ENCODE measurements around the gene RNF113B. TPM values are rescaled to one million over a fixed set of nuclear protein-coding genes. Genes with fewer than 3 reads are reported as not detected.

Gene RNF113B
- total RNA-seq, 2 experiments from 2014 or later, result not detected

- H3K36me3 Mint-ChIP-seq (ENCODE audit: low read depth), result no peaks in the 10 kb centered on the region
- ATAC-seq (no peak), DNase-seq (no peak)
- no peak overlapping the region for H3K4me3 Mint-ChIP-seq
- peaks cover 23% of the 10 kb centered on the region for H3K27me3 Mint-ChIP-seq
- no peak overlapping the region for H3K27ac Mint-ChIP-seq
- CTCF ChIA-PET, result no interaction called here
- no peak for TF ChIP-seq CTCF (IDR thresholded peaks at IDR 0.05)
- intact Hi-C loops (cut with micrococcal nuclease), result no loop called here
- H3K4me1 Mint-ChIP-seq (ENCODE audit: low read depth), result no peaks in the 10 kb centered on the region
- POLR2A ChIA-PET, result no interaction called here
- H3K9me3 Mint-ChIP-seq, result no peaks in the 10 kb centered on the region
Observed at GRCh38 chr13:98150832-98151479, 26.1 kb downstream of the RNF113B start.

DNA sequence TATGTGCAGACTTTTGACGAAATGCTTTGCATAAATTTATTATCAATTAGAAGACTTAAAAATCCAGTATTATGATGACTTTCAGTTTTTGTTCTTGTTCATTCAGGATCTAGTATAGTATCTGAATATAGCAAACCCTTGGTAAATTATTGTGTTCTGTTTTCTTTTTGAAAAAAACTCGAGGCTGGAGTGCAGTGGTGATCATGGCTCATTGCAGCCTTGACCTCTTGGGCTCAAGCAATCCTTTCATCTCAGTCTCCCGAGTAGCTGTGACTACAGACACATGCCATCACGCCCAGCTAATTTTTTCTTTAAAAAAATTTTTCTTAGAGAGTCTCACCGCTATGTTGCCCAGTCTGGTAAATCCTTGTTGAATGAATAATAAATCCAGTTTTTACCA lies 29.5 kb downstream of the RNF113B start:
- H3K27ac Mint-ChIP-seq, result no peak overlapping the region
- ChIA-PET CTCF (interaction anchor here (1.0 kb wide), 1 partner anchor 10 kb away, joined by 3 read pairs; no protein-coding TSS in a partner anchor), POLR2A (interaction anchor here (0.5 kb wide), 1 partner anchor 187 kb away, joined by 3 read pairs; no protein-coding TSS in a partner anchor)
- peaks cover 3% of the 10 kb centered on the region for H3K4me1 Mint-ChIP-seq (ENCODE audit: low read depth)
- no peak for TF ChIP-seq CTCF (IDR thresholded peaks at IDR 0.05)
- ATAC-seq (no peak), DNase-seq (no peak)
- H3K4me3 Mint-ChIP-seq, result no peak overlapping the region
- no peaks in the 10 kb centered on the region for H3K9me3 Mint-ChIP-seq
- intact Hi-C loops (cut with micrococcal nuclease), result no loop called here
- no peaks in the 10 kb centered on the region for H3K36me3 Mint-ChIP-seq (ENCODE audit: low read depth)
- H3K27me3 Mint-ChIP-seq, result peaks cover 41% of the 10 kb centered on the region

GRCh38 chr13:98144801-98145350 lies 32.2 kb downstream of the RNF113B start:
- ChIA-PET CTCF (no interaction called here), POLR2A (no interaction called here)
- H3K36me3 Mint-ChIP-seq (ENCODE audit: low read depth), result no peaks in the 10 kb centered on the region
- no peak for ATAC-seq
- H3K27me3 Mint-ChIP-seq, result peaks cover 47% of the 10 kb centered on the region
- no peak overlapping the region for H3K4me3 Mint-ChIP-seq
- no peak for TF ChIP-seq CTCF (IDR thresholded peaks at IDR 0.05)
- peaks cover 3% of the 10 kb centered on the region for H3K4me1 Mint-ChIP-seq (ENCODE audit: low read depth)
- intact Hi-C loops (cut with micrococcal nuclease), result no loop called here
- no peak overlapping the region for H3K27ac Mint-ChIP-seq
- no peaks in the 10 kb centered on the region for H3K9me3 Mint-ChIP-seq
- no peak for DNase-seq

GRCh38 chr13:98144027-98144741 lies 32.9 kb downstream of the RNF113B start:
- intact Hi-C loops (cut with micrococcal nuclease), result no loop called here
- Mint-ChIP-seq H3K9me3 (no peaks in the 10 kb centered on the region), H3K4me3 (peak overlapping the region; percentile 48), H3K27me3 (peaks cover 47% of the 10 kb centered on the region), H3K27ac (no peak overlapping the region), H3K36me3 (ENCODE audit: low read depth) (no peaks in the 10 kb centered on the region), H3K4me1 (ENCODE audit: low read depth) (peaks cover 3% of the 10 kb centered on the region)
- TF ChIP-seq CTCF (IDR thresholded peaks at IDR 0.05), result no peak
- DNase-seq, result no peak
- no peak for ATAC-seq
- ChIA-PET POLR2A (no interaction called here), CTCF (no interaction called here)

DNA sequence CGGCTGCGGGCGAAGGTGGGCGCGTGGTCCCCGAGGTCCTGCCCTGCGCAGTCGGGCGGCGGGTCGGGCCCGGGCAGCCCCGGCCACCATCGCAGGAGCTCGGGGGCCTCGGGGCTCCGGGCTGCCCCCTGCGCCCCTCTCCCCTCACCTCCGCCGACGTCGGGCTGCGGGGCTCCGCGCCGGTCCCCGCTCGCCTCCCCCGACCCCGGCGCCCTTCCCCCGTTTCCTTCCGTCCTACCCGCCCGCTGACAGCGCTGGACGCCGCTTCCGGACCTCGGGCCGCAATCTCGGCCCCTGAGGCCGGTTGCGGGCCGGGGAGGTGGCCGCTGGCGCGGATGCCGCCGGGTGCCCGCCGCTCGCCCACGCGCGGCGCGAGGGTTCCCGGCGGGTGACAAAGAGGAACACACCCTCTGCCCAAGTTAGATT lies 33.5 kb downstream of the RNF113B start:
- Mint-ChIP-seq H3K27ac (no peak overlapping the region), H3K4me3 (no peak overlapping the region), H3K36me3 (ENCODE audit: low read depth) (no peaks in the 10 kb centered on the region), H3K9me3 (no peaks in the 10 kb centered on the region), H3K4me1 (ENCODE audit: low read depth) (peaks cover 3% of the 10 kb centered on the region), H3K27me3 (peaks cover 47% of the 10 kb centered on the region)
- no peak for TF ChIP-seq CTCF (IDR thresholded peaks at IDR 0.05)
- ChIA-PET POLR2A (no interaction called here), CTCF (no interaction called here)
- intact Hi-C loops (cut with micrococcal nuclease), result no loop called here
- DNase-seq (no peak), ATAC-seq (no peak)

Data from activated CD8-positive, alpha-beta T cell treated with anti-CD3 and anti-CD28 coated beads for 36 hours (primary cell).